ENCODE measurements around the gene LMO1.

Gene LMO1

DNA sequence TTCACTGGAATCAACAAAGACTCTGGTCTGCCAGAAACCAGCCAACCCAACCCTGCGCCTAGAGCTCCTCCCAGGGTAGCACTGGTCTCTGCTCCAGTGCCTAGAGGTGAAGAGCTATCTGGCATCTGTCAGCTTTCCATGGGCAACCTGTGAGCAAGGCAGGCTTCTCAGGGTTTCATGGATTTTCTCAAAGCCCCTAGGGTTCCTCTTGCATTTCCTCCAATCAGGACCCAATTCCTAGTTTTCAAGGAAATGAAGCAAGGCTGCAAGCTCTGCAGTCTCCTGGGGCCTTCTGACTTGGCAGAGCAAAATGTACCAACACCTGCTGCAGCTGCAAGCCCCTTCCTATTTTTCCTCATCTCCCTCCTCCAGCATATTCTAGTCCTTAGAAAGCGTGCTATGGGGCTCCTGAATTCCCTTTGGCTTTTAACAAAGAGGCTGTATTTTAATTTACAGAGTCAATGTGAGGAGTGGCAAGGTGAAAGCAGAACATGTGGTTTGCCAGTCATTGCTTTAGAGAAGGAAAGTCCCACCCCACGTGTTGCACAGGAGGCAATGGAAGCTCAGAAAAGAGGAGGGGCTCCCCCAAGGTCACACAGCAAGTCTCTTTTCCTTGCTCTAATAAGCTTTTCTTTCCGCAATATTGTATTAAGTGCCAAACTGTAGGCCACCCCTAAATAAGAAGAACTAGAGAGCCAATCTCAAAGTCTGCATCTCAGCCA is 61.9 kb downstream of the LMO1 start:
- no peak for DNase-seq

DNA sequence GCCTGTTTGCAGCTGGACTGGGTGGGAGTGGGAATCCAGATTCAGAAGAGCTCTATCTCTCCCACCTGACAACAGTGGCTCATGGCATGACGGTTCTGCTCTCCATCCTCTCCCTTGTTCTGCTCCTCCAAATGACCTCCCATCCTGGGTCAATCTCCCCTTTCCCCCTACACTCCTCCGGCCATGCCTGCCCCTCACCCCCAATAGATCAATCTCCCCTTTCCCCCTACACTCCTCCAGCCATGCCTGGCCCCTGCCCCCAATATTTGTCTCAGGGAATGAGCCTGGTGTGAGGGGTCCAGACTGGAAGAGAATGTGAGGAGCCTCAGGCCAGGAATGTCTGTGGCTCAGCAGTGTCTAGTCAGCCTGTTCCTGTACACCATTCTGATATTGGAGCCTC is 64.0 kb downstream of the LMO1 start:
- no peak for DNase-seq

DNA sequence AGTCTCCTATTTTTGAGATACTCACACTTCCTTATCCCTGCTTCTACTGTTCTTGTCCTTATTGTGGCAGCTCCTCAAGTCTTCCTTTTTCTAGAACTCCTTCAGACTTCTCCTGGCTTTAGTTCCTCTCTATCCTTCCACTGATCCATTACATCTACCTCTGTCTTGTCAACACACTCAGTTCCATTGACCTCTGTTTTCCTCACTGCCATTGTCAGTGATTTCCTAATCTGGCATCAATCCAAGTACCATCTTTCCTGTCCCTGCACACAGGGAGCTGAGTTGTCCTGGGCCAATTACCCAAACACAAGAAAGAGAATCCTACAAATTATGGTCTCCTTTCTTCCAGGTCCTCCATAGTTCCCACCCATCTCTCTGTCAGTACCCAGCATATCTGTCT is 66.9 kb downstream of the LMO1 start:
- DNase-seq = no peak

DNA sequence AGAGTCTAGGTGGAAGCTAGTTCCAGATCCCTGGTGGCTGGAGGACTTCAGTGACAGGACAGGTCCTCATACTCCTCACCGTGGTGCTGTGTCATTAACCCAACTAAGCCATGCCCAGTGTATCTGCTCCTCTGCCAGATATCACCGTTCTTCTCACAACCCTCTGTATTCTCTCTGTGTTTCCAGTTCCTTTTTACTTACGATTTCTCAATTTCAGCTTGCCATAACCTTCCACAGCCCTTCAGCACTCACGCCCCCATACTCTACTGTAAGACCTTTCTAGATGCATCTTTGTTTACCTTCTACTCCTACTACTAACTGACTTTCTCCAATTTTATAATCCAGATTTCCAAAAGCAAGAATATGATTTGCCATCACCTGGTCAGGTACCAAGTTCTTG is 68.7 kb downstream of the LMO1 start:
- DNase-seq = no peak

DNA sequence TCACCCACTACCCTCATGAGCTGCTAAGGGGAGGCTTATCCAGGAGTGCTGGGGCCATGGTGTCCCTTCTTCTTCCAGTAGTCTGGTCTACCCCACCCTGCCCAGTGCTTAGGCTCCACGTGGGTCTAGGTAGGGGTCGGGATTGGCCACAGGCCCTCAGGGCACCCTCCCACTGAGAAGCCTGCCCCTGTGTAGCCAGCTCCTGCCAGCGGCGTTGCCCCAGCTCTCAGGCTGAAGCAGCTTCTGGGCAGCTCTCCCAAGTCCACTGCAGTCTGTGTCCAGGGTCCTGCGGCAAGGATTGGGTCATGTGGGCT is 70.8 kb downstream of the LMO1 start:
- DNase-seq = no peak

DNA sequence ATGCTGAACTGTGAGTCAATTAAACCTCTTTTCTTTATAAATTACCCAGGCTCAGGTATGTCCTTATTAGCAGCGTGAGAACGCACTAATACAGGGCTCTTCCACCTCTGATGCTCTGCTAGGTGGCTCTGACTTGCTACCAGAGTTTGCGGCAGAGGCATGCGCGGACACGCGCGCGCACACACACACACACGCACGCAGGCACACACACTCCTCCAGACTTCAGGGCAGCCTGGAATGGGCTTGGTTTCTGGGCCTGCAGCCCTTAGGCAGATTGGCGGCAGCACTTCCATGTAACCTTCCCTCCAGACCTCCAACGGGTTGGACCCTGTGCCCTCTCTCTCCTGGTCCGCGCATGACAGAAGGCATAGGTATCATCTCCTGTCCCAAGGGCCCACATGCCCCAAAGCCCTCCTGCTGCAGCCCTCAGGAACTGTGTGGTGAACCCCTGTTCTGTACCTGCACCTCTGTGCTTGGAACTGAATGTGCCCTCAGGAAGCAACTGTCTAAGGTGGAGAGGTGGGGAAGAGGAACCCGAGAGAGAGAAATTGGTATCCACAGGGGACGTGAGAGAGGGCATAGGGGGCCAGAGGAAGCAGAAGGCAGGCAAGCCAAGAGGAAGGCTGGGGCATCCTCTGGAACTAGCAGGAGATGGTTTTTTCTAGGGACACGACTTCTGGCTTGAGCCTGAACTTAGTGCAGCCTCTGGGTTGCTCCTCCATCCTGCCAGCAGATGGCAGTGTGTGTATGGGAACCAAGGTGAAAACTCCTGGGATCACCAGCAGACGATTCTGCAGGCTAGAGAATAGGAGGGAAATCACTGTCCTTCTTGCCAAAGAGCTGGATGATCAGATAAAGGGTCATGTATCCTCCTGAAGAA is 71.4 kb downstream of the LMO1 start:
- DNase-seq = peak; percentile 66

DNA sequence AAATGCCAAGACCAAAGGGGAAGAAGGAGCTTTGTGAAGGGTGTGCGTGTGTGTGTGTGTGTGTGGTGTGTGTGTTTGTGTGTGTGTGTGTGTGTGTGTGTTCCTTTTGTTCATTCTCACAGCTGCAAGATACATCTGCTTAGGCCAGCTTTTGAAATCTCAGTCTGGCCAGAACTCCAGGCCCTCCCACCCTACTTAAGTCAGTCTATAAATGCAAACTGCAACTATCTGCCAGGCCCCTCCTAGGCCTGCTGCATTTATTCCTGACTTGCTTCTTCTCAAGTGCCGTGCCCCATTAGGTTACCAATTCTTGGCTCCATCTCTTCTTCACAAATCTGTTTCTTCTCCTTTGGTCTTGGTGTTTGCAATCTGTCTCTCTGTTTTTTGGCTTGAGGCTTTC is 73.2 kb downstream of the LMO1 start:
- no peak for DNase-seq

DNA sequence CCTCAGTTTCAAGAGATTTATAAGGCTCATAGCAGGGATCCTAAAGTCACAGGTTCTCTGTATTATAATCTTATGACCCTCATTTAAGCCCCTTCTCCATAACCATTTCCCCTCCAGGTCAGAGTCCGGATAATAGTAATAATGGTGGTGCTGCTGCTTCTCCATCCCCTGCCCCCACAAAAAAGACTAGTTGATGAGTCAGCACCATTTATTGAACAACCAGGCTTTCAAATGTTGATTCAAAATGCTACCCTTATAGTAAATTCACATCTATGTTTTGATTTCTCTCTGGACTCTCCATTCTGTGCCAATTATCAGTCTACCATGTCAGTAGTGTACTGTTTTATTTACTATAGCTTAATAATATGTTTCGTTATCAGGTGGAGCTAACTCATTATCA is 77.2 kb downstream of the LMO1 start:
- DNase-seq = no peak

DNA sequence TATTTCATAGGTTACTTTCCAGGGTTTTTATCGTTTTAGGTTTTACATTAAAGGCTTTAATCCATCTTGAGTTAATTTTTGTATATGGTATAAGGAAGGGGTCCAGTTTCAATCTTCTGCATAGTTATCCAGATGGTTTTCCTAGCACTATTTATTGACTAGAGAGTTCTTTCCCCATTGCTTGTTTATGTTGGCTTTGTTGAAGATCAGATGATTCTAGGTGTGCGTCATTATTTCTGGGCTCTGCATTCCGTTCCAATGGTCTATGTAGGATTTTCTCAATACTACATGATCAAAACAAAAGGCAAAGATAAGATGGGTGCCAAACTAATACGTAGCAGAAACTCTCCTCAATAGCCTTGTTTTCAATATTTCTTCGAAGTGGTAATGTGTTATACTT is 80.6 kb downstream of the LMO1 start:
- no peak for DNase-seq

DNA sequence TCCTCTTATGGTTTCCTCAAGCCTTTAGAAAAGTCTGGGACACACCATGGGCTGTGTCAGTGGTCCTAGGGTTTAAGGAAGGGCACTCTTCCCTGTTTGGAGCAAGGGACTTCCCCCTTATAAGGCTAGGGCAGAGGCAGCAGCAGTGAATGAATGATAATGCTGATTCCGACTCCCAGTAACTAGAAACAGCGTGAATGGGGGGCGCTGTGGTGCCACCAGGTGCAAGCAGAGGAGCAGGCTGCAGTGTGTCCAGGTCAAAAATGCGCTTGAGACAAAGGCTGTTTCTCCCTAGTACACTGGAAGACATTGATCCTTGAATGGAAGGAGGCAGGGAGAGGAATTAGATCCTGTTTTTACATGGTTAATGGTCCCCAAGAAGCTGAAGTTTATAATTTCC is 83.2 kb downstream of the LMO1 start:
- DNase-seq = no peak

DNA sequence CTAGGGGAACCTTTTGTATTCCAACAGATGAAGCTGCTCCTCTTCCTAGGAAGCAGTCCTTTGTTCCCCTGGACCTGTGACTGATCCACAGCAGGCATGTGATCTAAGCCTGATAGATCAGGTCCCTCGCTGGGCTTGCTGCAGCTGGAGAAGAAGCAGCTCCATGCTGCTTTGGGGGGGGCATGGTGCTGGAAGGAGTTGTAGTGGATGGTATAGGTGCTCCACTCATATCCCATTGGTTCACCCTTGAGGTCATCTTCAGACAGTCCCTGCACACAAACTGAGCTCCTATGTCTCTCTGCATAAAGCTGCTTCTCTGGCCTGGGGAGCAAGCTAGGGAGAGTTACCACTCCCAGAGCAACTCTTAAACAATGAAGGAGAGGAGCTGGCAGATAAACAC is 85.4 kb downstream of the LMO1 start:
- no peak for DNase-seq

DNA sequence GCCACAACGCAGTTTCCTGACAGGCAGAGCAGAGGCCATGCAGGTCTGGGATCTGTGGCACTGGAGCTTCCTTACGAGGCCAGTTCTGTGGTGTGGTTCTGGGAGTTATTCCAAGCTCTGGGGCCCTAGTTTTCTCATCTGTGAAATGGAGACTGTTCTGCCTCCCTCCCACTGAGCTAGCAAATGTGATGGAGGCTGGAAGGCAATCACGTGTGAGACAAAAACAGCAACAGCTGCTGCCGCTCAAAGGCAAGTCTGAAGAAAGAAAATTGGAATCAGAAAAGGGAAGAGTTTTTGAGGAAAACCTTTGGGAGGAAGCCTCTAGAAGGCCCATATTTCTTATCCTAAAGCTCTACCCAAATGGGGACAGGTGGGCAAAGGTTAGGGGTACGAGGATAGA is 86.5 kb downstream of the LMO1 start:
- DNase-seq = no peak

Data from fibroblast of upper back skin (primary cell).